HEK293 (cell line): ENCODE results near the gene FGD1.
A peak's percentile ranks its signal among the peaks of the same experiment; 100 is the strongest.

ENCODE experiments used
- CTCF ChIA-PET: fragments of 350-600 bp; formaldehyde crosslinking; extraction: SDS; loops from one replicate; lab custom pipeline; 2021; ENCODE audit warnings: antibody characterized with exemption; lab: Yijun Ruan, JAX
- POLR2A ChIA-PET: fragments of 300-600 bp; formaldehyde crosslinking; extraction: SDS; loops from one replicate; lab custom pipeline; 2020; ENCODE audit warnings: antibody characterized with exemption, inconsistent platforms; lab: Yijun Ruan, JAX
- H3K27ac ChIP-seq: fragments of 200-500 bp; sonication (Bioruptor generic); 2 replicates; pipeline ENCODE4 v1.5.1; 2014; ENCODE audit warnings: low read depth, low read length, control low read depth, inconsistent platforms; ENCODE audit errors: extremely low read depth
- H3K36me3 ChIP-seq, 2 experiments: fragments of 200-500 bp in 1 of 2; sonication (Bioruptor generic) in 1 of 2; 1 replicate in 1 of 2; 2 replicates in 1 of 2; pipeline ENCODE4 v1.5.1; 2014 to 2017; ENCODE audit warnings: inconsistent platforms in 2 of 2, low read length in 2 of 2; ENCODE audit not compliant: control insufficient read depth in 2 of 2, insufficient read depth in 1 of 2
- H3K4me1 ChIP-seq: fragments of 200-500 bp; sonication (Bioruptor generic); 2 replicates; pipeline ENCODE4 v1.5.1; 2014; ENCODE audit warnings: mild to moderate bottlenecking, low read length, inconsistent platforms; ENCODE audit not compliant: control insufficient read depth, insufficient read depth
- H3K4me3 ChIP-seq: 2 replicates; pipeline ENCODE4 v1.5.1; 2011; ENCODE audit warnings: low read depth, mild to moderate bottlenecking, control low read depth, low read length, moderate library complexity
- H3K9me3 ChIP-seq: fragments of 200-500 bp; sonication (Bioruptor generic); 2 replicates; pipeline ENCODE4 v1.5.1; 2014; ENCODE audit warnings: low read depth, low read length, inconsistent platforms; ENCODE audit not compliant: control insufficient read depth, insufficient read depth
- BCL11B ChIP-seq: fragments of 450-650 bp; formaldehyde crosslinking; IDR thresholded peaks from 2 replicates; pipeline ENCODE4 v1.5.1; 2016; ENCODE audit warnings: low read depth, missing biosample characterization, missing genetic modification characterization
- HOXC10 ChIP-seq: sonication (generic); formaldehyde crosslinking; IDR thresholded peaks from 2 replicates; pipeline ENCODE4 v1.8.1; 2023; ENCODE audit warnings: mild to moderate bottlenecking, missing genetic modification reagents
- IKZF3 ChIP-seq: fragments of 450-650 bp; IDR thresholded peaks from 2 replicates; pipeline ENCODE4 v1.5.0; 2018; ENCODE audit warnings: missing biosample characterization, mild to moderate bottlenecking, missing genetic modification characterization, moderate library complexity
- KLF8 ChIP-seq: fragments of 450-650 bp; formaldehyde crosslinking; IDR thresholded peaks from 2 replicates; pipeline ENCODE4 v1.5.1; 2016; ENCODE audit warnings: missing biosample characterization, missing genetic modification characterization
- OVOL3 ChIP-seq: fragments of 450-650 bp; formaldehyde crosslinking; IDR thresholded peaks from 2 replicates; pipeline ENCODE4 v1.5.1; 2016; ENCODE audit warnings: missing biosample characterization, missing genetic modification characterization
- SETDB1 ChIP-seq: IDR thresholded peaks from one replicate; pipeline ENCODE4 v1.6.1; 2017; ENCODE audit warnings: mild to moderate bottlenecking, low read length, moderate library complexity, mixed read lengths; ENCODE audit not compliant: insufficient read length
- SP2 ChIP-seq: fragments of 450-650 bp; formaldehyde crosslinking; IDR thresholded peaks from 2 replicates; pipeline ENCODE4 v1.5.1; 2016; ENCODE audit warnings: missing biosample characterization, missing genetic modification characterization
- SP3 ChIP-seq: fragments of 450-650 bp; formaldehyde crosslinking; IDR thresholded peaks from 2 replicates; pipeline ENCODE4 v1.5.1; 2016; ENCODE audit warnings: missing biosample characterization, missing genetic modification characterization
- YY1 ChIP-seq: fragments of 450-650 bp; formaldehyde crosslinking; IDR thresholded peaks from 2 replicates; pipeline ENCODE4 v1.5.1; 2018; ENCODE audit warnings: missing biosample characterization, missing genetic modification characterization
- ZBTB17 ChIP-seq: fragments of 450-650 bp; formaldehyde crosslinking; IDR thresholded peaks from 2 replicates; pipeline ENCODE4 v1.5.1; 2016; ENCODE audit warnings: missing biosample characterization, missing genetic modification characterization
- ZBTB20 ChIP-seq: fragments of 450-650 bp; formaldehyde crosslinking; IDR thresholded peaks from 2 replicates; pipeline ENCODE4 v1.5.1; 2016; ENCODE audit warnings: missing biosample characterization, missing genetic modification characterization
- ZEB2 ChIP-seq: fragments of 450-650 bp; formaldehyde crosslinking; IDR thresholded peaks from 2 replicates; pipeline ENCODE4 v1.5.1; 2016; ENCODE audit warnings: missing biosample characterization, missing genetic modification characterization
- ZFP69B ChIP-seq: fragments of 450-650 bp; formaldehyde crosslinking; IDR thresholded peaks from 2 replicates; pipeline ENCODE4 v1.5.1; 2016; ENCODE audit warnings: missing biosample characterization, missing genetic modification characterization
- ZNF138 ChIP-seq: fragments of 450-650 bp; formaldehyde crosslinking; IDR thresholded peaks from 2 replicates; pipeline ENCODE4 v1.5.1; 2016; ENCODE audit warnings: missing biosample characterization, missing genetic modification characterization, borderline replicate concordance
- ZNF174 ChIP-seq: fragments of 450-650 bp; formaldehyde crosslinking; IDR thresholded peaks from 2 replicates; pipeline ENCODE4 v1.5.0; 2017; ENCODE audit warnings: missing biosample characterization, mild to moderate bottlenecking, missing genetic modification characterization
- ZNF335 ChIP-seq: fragments of 450-650 bp; formaldehyde crosslinking; conservative IDR thresholded peaks from 2 replicates; pipeline ENCODE4 v1.5.1; 2016; ENCODE audit warnings: missing biosample characterization, missing genetic modification characterization
- ZNF341 ChIP-seq: fragments of 450-650 bp; formaldehyde crosslinking; IDR thresholded peaks from 2 replicates; pipeline ENCODE4; 2016; ENCODE audit warnings: low read depth, missing biosample characterization, missing genetic modification characterization
- ZNF366 ChIP-seq: fragments of 450-650 bp; formaldehyde crosslinking; conservative IDR thresholded peaks from 2 replicates; pipeline ENCODE4 v1.5.1; 2016; ENCODE audit warnings: missing biosample characterization, missing genetic modification characterization
- ZNF433 ChIP-seq: fragments of 450-650 bp; formaldehyde crosslinking; IDR thresholded peaks from 2 replicates; pipeline ENCODE4 v1.5.1; 2016; ENCODE audit warnings: missing biosample characterization, missing genetic modification characterization, low read depth
- ZNF501 ChIP-seq: fragments of 450-650 bp; formaldehyde crosslinking; IDR thresholded peaks from 2 replicates; pipeline ENCODE4 v1.5.1; 2016; ENCODE audit warnings: missing biosample characterization, missing genetic modification characterization
- ZNF561 ChIP-seq: fragments of 450-650 bp; IDR thresholded peaks from 2 replicates; pipeline ENCODE4 v1.5.1; 2018; ENCODE audit warnings: missing biosample characterization, missing genetic modification characterization, borderline replicate concordance
- ZNF600 ChIP-seq: fragments of 450-650 bp; formaldehyde crosslinking; IDR thresholded peaks from 2 replicates; pipeline ENCODE4 v1.5.1; 2016; ENCODE audit warnings: missing biosample characterization, missing genetic modification characterization
- ZNF610 ChIP-seq: fragments of 450-650 bp; formaldehyde crosslinking; IDR thresholded peaks from 2 replicates; pipeline ENCODE4 v1.5.1; 2016; ENCODE audit warnings: missing biosample characterization, missing genetic modification characterization, borderline replicate concordance
- ZNF76 ChIP-seq: fragments of 450-650 bp; formaldehyde crosslinking; IDR thresholded peaks from 2 replicates; pipeline ENCODE4; 2016; ENCODE audit warnings: low read depth, missing biosample characterization, missing genetic modification characterization, borderline replicate concordance
- ZSCAN30 ChIP-seq: fragments of 450-650 bp; IDR thresholded peaks from 2 replicates; pipeline ENCODE4 v1.5.1; 2018; ENCODE audit warnings: missing biosample characterization, mild to moderate bottlenecking, missing genetic modification characterization, moderate library complexity
- TF ChIP-seq, protein P1 (sequence below): fragments of 450-650 bp; formaldehyde crosslinking; optimal IDR thresholded peaks from 2 replicates; pipeline ENCODE3; 2016; ENCODE audit warnings: missing biosample characterization, mild to moderate bottlenecking, missing genetic modification characterization
- TF ChIP-seq, protein P2 (sequence below): fragments of 450-650 bp; formaldehyde crosslinking; IDR thresholded peaks from 2 replicates; pipeline ENCODE4 v1.5.1; 2017; ENCODE audit warnings: missing biosample characterization, missing genetic modification characterization
- TF ChIP-seq, protein P3 (sequence below): fragments of 450-650 bp; formaldehyde crosslinking; IDR thresholded peaks from 2 replicates; pipeline ENCODE4 v1.5.1; 2016; ENCODE audit warnings: missing biosample characterization, missing genetic modification characterization
- TF ChIP-seq, protein P4 (sequence below): fragments of 450-650 bp; formaldehyde crosslinking; conservative IDR thresholded peaks from 2 replicates; pipeline ENCODE4 v1.5.1; 2016; ENCODE audit warnings: low read depth, missing biosample characterization, missing genetic modification characterization

FGD1 gene

DNA sequence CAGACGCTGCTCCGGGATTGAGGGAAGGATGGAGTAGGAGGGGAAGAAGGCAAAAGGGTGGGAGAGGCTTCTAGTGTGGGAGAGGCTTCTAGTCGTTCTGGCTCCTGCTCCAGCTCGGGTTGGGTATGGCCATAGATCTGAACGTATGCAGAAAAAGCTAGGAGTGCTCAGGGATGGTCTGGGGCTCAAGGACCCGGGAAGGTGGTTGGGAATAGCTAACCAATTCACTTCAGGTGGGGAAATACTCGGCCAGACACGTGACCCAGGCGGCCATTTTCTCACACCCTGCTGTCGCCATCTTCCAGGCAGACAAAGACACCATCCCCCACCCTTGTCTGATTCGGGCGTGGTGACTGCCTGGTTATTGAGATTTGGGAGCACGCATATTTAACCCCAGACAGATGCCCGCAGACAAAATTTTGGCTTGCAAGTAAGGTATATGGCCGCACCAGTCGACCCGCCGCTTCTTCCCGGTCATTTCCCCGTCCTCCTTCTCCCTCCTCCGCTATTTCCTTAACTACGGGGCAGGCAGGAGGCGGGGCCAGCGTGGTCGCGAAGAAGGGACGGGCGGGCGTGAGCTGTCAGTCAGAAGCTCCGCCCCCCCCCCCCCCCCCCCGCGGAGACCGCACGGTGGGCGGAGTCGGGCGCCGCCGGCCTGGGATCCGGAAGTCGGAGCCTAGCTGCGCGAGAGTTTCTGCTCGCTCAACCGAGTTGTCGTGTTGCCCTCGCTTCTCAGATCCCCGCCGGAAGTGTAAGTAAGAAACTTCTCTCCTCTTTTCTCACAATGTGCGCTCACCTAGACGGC is 33.7 kb upstream of the FGD1 start, which contains the start of gene GNL3L:
Gene GNL3L (plus strand): TSS at position 668 of the 805 bp plus-strand sequence. CDS start 2,348 bp downstream, outside the sequence.
- Histone ChIP-seq H3K27ac (peak within 1 kb of the TSS; percentile 72), H3K9me3 (no peaks in the 10 kb centered on the region), H3K36me3 (peaks cover 8 to 33% of the 10 kb centered on the region in 2 experiments; a peak in 2 of 3 replicates), H3K4me1 (no peaks in the 10 kb centered on the region; the same call in 1 of the 2 replicates), H3K4me3 (peak within 1 kb of the TSS; percentile 63)
- CTCF ChIA-PET = interaction anchor here (0.7 kb wide), 1 partner anchor 110 kb away, joined by 4 read pairs; no protein-coding TSS in a partner anchor
- POLR2A ChIA-PET = interaction anchor here (0.8 to 2.7 kb wide), 5 partner anchors 10 to 487 kb away, joined by 3 to 9 read pairs (median 3); partner anchors contain the start of gene TSR2
- TF ChIP-seq ZNF174 (tag by site-specific recombination) (no peak), HOXC10 (CRISPR knock-in tag) (no peak), ZFP69B (0 out of 2 replicates have a peak, but pooled peaks have one; percentile 52), IKZF3 (tag by site-specific recombination) (peak; percentile 59), BCL11B (tag by site-specific recombination) (0 out of 2 replicates have a peak, but pooled peaks have one; percentile 43), ZNF433 (tag by site-specific recombination) (no peak), ZNF501 (tag by site-specific recombination) (0 out of 2 replicates have a peak, but pooled peaks have one; percentile 53), ZNF610 (tag by site-specific recombination) (no peak), SP3 (tag by site-specific recombination) (peak; percentile 66), ZNF138 (tag by site-specific recombination) (no peak), OVOL3 (tag by site-specific recombination) (0 out of 2 replicates have a peak, but pooled peaks have one; percentile 34), KLF8 (tag by site-specific recombination) (peak; percentile 52; the same call in 1 of the 2 replicates), YY1 (peak; percentile 95), ZNF341 (tag by site-specific recombination) (peak; percentile 47), SP2 (tag by site-specific recombination) (peak; percentile 42), ZBTB20 (tag by site-specific recombination) (peak; percentile 96), ZBTB17 (tag by site-specific recombination) (peak; percentile 12; the same call in 1 of the 2 replicates), ZNF561 (tag by site-specific recombination) (0 out of 2 replicates have a peak, but pooled peaks have one; percentile 37), ZNF76 (no peak), ZNF600 (tag by site-specific recombination) (peak; percentile 83), ZNF335 (tag by site-specific recombination) (peak; percentile 75), SETDB1 (peak; percentile 77), ZEB2 (tag by site-specific recombination) (peak; percentile 43; the same call in 1 of the 2 replicates), ZSCAN30 (tag by site-specific recombination) (peak; percentile 83), ZNF366 (tag by site-specific recombination) (peak; percentile 64)
- TF ChIP-seq, protein P1, sequence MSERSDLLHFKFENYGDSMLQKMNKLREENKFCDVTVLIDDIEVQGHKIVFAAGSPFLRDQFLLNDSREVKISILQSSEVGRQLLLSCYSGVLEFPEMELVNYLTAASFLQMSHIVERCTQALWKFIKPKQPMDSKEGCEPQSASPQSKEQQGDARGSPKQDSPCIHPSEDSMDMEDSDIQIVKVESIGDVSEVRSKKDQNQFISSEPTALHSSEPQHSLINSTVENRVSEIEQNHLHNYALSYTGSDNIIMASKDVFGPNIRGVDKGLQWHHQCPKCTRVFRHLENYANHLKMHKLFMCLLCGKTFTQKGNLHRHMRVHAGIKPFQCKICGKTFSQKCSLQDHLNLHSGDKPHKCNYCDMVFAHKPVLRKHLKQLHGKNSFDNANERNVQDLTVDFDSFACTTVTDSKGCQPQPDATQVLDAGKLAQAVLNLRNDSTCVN (tag by site-specific recombination) = peak; percentile 5
- TF ChIP-seq, protein P2, sequence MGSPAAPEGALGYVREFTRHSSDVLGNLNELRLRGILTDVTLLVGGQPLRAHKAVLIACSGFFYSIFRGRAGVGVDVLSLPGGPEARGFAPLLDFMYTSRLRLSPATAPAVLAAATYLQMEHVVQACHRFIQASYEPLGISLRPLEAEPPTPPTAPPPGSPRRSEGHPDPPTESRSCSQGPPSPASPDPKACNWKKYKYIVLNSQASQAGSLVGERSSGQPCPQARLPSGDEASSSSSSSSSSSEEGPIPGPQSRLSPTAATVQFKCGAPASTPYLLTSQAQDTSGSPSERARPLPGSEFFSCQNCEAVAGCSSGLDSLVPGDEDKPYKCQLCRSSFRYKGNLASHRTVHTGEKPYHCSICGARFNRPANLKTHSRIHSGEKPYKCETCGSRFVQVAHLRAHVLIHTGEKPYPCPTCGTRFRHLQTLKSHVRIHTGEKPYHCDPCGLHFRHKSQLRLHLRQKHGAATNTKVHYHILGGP (tag by site-specific recombination) = no peak
- TF ChIP-seq, protein P3, sequence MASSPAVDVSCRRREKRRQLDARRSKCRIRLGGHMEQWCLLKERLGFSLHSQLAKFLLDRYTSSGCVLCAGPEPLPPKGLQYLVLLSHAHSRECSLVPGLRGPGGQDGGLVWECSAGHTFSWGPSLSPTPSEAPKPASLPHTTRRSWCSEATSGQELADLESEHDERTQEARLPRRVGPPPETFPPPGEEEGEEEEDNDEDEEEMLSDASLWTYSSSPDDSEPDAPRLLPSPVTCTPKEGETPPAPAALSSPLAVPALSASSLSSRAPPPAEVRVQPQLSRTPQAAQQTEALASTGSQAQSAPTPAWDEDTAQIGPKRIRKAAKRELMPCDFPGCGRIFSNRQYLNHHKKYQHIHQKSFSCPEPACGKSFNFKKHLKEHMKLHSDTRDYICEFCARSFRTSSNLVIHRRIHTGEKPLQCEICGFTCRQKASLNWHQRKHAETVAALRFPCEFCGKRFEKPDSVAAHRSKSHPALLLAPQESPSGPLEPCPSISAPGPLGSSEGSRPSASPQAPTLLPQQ (tag by site-specific recombination) = peak; percentile 53; the same call in 1 of the 2 replicates
- TF ChIP-seq, protein P4, sequence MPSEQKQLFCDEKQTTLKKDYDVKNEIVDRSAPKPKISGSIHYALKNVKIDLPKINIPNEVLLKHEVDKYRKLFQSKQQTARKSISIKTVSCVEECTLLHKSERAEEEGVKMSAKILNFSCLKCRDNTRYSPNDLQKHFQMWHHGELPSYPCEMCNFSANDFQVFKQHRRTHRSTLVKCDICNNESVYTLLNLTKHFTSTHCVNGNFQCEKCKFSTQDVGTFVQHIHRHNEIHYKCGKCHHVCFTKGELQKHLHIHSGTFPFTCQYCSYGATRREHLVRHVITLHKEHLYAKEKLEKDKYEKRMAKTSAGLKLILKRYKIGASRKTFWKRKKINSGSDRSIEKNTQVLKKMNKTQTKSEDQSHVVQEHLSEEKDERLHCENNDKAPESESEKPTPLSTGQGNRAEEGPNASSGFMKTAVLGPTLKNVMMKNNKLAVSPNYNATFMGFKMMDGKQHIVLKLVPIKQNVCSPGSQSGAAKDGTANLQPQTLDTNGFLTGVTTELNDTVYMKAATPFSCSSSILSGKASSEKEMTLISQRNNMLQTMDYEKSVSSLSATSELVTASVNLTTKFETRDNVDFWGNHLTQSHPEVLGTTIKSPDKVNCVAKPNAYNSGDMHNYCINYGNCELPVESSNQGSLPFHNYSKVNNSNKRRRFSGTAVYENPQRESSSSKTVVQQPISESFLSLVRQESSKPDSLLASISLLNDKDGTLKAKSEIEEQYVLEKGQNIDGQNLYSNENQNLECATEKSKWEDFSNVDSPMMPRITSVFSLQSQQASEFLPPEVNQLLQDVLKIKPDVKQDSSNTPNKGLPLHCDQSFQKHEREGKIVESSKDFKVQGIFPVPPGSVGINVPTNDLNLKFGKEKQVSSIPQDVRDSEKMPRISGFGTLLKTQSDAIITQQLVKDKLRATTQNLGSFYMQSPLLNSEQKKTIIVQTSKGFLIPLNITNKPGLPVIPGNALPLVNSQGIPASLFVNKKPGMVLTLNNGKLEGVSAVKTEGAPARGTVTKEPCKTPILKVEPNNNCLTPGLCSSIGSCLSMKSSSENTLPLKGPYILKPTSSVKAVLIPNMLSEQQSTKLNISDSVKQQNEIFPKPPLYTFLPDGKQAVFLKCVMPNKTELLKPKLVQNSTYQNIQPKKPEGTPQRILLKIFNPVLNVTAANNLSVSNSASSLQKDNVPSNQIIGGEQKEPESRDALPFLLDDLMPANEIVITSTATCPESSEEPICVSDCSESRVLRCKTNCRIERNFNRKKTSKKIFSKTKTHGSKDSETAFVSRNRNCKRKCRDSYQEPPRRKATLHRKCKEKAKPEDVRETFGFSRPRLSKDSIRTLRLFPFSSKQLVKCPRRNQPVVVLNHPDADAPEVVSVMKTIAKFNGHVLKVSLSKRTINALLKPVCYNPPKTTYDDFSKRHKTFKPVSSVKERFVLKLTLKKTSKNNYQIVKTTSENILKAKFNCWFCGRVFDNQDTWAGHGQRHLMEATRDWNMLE (tag by site-specific recombination) = peak; percentile 49
